ENCODE measurements around the gene CSNK1A1L.
A peak's percentile ranks its signal among the peaks of the same experiment; 100 is the strongest.

The CSNK1A1L gene

DNA sequence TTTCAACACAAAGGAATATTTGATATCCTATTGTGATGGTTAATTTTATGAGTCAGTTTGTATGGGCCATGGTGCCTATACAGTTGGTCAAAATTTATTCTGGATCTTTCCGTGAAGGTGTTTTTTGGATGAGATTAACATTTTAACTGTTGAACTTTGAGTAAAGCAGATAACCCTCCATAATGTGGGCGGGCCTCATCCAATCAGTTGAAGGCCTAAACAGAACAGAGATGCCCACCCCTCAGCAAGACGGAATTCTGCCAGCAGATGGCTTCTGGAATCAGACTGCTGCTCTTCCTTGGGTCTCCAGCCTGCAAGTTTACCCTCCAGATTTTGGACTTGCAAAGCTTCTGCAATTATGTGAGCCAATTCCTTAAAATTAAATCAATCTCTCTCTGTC lies 16.0 kb downstream of the CSNK1A1L start:
- in situ Hi-C loops (cut with HindIII; ENCODE audit: low sequenced_read_pairs), result no loop called here
- H3K4me3 ChIP-seq (ENCODE audit: low read depth, low read length), result no peak overlapping the region
- TF ChIP-seq, protein P1, sequence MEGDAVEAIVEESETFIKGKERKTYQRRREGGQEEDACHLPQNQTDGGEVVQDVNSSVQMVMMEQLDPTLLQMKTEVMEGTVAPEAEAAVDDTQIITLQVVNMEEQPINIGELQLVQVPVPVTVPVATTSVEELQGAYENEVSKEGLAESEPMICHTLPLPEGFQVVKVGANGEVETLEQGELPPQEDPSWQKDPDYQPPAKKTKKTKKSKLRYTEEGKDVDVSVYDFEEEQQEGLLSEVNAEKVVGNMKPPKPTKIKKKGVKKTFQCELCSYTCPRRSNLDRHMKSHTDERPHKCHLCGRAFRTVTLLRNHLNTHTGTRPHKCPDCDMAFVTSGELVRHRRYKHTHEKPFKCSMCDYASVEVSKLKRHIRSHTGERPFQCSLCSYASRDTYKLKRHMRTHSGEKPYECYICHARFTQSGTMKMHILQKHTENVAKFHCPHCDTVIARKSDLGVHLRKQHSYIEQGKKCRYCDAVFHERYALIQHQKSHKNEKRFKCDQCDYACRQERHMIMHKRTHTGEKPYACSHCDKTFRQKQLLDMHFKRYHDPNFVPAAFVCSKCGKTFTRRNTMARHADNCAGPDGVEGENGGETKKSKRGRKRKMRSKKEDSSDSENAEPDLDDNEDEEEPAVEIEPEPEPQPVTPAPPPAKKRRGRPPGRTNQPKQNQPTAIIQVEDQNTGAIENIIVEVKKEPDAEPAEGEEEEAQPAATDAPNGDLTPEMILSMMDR (IDR thresholded peaks at IDR 0.05; ENCODE audit: low read depth, low read length), result no peak
- no peak for DNase-seq (ENCODE audit: low read depth, low spot score)

DNA sequence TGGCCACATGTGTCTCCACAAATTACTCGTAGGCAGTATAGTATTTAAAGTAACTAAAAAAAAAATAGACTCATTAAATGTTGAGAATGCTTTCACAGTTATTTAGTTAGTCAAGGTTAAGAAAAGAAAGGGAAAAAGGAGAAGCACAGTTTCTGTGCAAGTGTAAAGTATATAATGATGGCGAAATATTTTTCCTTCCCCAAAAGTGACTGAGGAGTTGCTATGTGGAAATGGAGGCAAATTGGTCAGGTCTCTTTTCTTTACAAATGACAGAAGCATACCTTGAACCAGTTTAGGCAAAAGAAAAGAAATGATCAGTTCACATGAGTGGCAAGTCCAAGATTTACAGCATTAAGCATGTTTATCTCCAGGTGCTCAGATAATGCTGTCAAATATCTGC lies 18.0 kb downstream of the CSNK1A1L start:
- DNase-seq (ENCODE audit: low read depth, low spot score), result no peak
- TF ChIP-seq, protein P1 (IDR thresholded peaks at IDR 0.05; ENCODE audit: low read depth, low read length), result no peak
- H3K4me3 ChIP-seq (ENCODE audit: low read depth, low read length), result no peak overlapping the region
- in situ Hi-C loops (cut with HindIII; ENCODE audit: low sequenced_read_pairs), result no loop called here

DNA sequence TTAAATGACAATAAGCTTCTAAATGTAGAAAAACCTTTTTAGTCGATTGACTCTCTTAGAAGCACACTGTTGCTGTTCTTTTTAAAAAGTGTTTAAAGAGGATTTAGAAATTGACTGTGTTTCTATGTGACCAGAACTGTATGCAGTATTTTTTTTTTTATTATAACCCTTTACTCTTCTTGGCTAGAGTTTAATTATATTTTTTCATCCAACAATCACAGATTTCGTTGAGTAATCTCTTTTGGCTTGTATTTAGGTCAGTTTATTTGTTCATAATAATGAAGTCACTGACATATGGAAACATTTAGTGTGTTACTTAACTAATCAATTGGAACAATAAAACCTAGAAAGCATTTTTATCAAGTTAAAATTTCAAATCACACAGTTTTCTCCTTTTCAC lies 19.9 kb downstream of the CSNK1A1L start:
- no peak for DNase-seq (ENCODE audit: low read depth, low spot score)
- in situ Hi-C loops (cut with HindIII; ENCODE audit: low sequenced_read_pairs), result no loop called here
- no peak overlapping the region for H3K4me3 ChIP-seq (ENCODE audit: low read depth, low read length)
- TF ChIP-seq, protein P1 (IDR thresholded peaks at IDR 0.05; ENCODE audit: low read depth, low read length), result no peak

DNA sequence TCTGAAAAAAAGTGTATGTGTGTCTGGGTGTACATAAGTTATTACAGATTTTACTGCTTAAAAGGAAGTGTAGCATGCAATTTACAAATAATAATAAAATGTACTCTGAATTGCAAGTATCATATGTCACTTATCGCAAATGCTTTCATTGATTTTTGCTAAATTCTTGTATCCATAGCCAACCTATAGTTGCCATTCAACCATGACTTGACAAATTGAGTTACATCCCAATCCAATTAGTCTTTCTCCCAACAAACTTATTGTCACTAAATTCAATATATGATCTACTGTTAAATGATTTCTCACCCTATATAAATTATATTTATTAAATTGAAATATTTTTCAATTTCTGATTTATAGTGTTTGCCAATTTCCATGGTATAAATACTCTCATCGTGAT lies 28.6 kb downstream of the CSNK1A1L start:
- no peak overlapping the region for H3K4me3 ChIP-seq (ENCODE audit: low read depth, low read length)
- in situ Hi-C loops (cut with HindIII; ENCODE audit: low sequenced_read_pairs), result no loop called here
- TF ChIP-seq, protein P1 (IDR thresholded peaks at IDR 0.05; ENCODE audit: low read depth, low read length), result no peak
- DNase-seq (ENCODE audit: low read depth, low spot score), result no peak

DNA sequence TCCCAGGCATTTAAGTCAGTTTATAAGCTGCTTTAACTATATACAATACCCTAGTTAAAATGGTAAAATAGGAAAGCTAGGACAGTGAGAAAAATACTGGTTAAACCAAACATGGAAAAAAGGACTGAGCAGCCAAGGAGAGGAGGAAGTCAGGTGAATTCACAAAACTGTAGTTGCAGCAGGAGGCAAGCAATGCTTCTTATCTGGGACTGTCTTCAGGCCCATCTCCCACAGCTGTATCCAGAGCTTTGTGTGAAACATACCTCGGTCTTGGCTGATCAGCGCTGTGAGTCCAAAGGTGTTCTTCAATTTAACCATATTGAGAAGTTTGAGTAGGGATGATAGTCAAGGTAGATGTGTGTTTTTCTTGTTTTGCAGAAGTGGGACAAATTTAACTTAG lies 30.3 kb downstream of the CSNK1A1L start:
- TF ChIP-seq, protein P1 (IDR thresholded peaks at IDR 0.05; ENCODE audit: low read depth, low read length), result no peak
- no peak for DNase-seq (ENCODE audit: low read depth, low spot score)
- no peak overlapping the region for H3K4me3 ChIP-seq (ENCODE audit: low read depth, low read length)
- in situ Hi-C loops (cut with HindIII; ENCODE audit: low sequenced_read_pairs), result no loop called here

DNA sequence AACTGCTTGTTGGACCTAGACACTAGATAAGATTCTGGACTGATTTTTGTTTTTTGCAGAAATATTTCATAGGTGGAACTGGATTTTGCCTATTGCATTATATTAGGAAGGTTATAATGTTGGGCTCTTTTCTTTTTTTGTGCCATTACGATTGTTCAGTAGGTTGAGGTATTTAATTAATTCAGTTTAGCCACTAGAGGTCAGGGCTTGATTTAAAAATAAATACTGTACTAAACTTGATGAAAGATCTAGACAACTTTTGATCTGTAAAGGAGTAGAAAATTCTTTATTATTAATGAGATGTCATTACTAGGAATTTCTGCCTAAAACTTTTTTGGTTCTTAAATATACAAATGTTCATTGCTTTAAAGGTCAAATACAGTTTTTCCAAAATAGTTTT lies 30.8 kb downstream of the CSNK1A1L start:
- DNase-seq (ENCODE audit: low read depth, low spot score), result peak; percentile 55
- TF ChIP-seq, protein P1 (IDR thresholded peaks at IDR 0.05; ENCODE audit: low read depth, low read length), result peak; percentile 22
- H3K4me3 ChIP-seq (ENCODE audit: low read depth, low read length), result no peak overlapping the region
- in situ Hi-C loops (cut with HindIII; ENCODE audit: low sequenced_read_pairs), result no loop called here

DNA sequence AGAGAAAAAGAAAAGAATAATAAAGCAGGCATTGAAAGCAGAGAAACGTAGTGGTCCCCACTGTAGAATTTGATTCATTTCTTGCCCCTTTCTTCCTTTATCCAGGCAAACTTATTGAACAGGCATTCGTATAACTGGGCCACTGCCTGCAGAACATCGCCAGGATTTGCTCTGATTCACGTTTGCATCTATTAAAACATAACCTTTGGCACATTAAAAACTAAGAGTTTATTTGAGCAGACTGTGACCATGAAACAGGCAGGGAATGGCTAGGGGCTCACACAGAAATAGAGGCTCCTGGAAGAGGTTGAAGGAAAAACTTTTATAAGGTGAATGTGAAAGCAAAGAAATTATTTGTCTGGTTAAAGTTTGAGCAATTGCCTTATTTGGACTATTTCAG lies 33.4 kb downstream of the CSNK1A1L start:
- TF ChIP-seq, protein P1 (IDR thresholded peaks at IDR 0.05; ENCODE audit: low read depth, low read length), result no peak

More for the DNA sequence above, 33.4 kb downstream of the CSNK1A1L start:
- in situ Hi-C loops (cut with HindIII; ENCODE audit: low sequenced_read_pairs), result no loop called here
- no peak for DNase-seq (ENCODE audit: low read depth, low spot score)
- no peak overlapping the region for H3K4me3 ChIP-seq (ENCODE audit: low read depth, low read length)
